AG09309 (cell line): ENCODE data around the gene FASN.
A peak's percentile ranks its signal among the peaks of the same experiment; 100 is the strongest.

Experiments used
- DNase-seq: peaks from one replicate; pipeline ENCODE4 v3.0.0-alpha.2; 2010; ENCODE audit warnings: low read depth
- H3K4me3 ChIP-seq: 2 replicates; pipeline ENCODE4 v1.5.1; 2011; ENCODE audit warnings: mild to moderate bottlenecking, low read depth, low read length, moderate library complexity; ENCODE audit not compliant: control insufficient read depth
- CTCF ChIP-seq: IDR thresholded peaks from 2 replicates; pipeline ENCODE4 v1.5.1; 2011; ENCODE audit warnings: mild to moderate bottlenecking, low read depth, low read length, inconsistent platforms; ENCODE audit not compliant: insufficient read depth, control insufficient read depth; ENCODE audit errors: missing control alignments

FASN gene

DNA sequence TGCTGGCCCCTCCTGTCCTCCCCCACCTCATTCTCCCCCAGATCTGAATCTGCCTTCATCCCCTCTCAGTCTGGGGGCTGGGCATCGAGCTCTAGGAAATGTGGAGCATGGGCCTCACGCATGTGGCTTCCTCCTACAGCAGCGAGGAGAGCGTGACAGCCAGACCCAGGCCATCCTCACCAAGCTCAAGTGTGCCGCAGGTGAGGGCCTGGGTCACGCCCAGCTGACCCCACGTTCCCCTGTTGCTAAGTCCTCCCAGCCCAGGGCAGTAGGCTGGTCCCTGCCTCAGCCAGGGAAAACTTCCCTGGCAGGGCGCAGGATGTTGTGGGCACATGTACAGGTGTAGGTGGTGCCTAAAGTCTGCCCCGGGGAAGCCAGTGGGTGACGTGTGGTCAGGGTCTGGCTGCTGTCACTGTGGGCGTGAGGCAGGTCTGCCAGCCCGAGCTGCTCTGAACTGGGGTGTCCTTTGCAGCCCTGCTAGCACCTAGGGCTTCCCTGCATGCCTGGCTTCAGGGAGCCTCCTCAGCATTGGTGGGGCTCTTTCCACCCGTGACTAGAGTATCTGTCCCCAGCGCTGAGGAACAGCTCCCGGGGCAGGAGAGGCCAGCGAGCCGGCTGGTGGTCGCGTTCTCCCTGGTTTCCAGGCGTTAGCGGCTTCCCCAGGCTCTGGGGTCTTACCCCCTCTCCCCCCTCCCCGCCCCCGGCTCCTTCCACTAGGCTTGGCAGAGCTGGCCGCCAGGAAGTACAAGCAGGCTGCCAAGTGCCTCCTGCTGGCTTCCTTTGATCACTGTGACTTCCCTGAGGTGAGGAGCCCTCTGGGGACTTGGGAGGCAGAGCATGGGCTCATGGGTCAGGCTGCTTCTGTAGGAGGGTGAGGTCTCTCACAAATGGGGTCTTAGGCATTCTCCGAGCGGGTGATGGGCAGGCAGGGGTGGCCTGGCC is 42.7 kb downstream of the FASN start:
- no peak for DNase-seq
- H3K4me3 ChIP-seq, result no peak overlapping the region
- no peak for TF ChIP-seq CTCF

- no peak for TF ChIP-seq CTCF
Observed at GRCh38 chr17:82054351-82055022, 43.5 kb downstream of the FASN start.

DNA sequence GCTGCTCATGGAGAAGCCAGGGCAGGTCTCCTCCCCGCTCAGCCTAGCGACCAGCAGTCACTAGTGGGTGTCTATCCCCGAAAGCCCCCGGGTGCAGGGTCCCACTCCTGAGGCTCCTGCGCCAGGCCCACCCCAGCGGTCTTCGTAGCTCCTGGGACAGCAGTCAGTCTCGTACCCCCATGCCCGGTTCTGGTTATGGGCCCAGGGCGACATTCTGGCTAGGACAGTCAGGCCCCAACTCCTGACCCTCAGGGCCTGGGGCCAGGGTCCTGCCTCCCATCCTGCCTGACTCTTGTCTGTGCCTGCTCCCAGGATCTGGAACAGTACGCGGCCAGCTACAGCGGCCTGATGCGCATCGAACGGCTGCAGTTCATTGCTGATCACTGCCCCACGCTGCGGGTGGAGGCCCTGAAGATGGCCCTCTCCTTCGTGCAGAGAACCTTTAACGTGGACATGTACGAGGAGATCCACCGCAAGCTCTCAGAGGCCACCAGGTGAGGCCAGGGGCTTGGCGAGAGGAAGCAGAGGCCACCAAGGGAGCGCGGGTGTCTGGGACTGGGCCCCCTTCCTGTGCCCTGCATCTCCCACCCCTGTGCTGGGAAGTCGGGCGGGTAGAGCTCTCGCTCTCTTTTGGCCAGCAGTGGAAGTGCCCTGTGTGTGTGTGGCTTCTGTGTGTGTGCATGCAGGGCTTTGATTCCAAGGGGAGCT is 44.3 kb downstream of the FASN start:
- no peak overlapping the region for H3K4me3 ChIP-seq
- no peak for DNase-seq
- no peak for TF ChIP-seq CTCF

More at GRCh38 chr17:82054351-82055022, 43.5 kb downstream of the FASN start:
- no peak overlapping the region for H3K4me3 ChIP-seq
- no peak for DNase-seq

DNA sequence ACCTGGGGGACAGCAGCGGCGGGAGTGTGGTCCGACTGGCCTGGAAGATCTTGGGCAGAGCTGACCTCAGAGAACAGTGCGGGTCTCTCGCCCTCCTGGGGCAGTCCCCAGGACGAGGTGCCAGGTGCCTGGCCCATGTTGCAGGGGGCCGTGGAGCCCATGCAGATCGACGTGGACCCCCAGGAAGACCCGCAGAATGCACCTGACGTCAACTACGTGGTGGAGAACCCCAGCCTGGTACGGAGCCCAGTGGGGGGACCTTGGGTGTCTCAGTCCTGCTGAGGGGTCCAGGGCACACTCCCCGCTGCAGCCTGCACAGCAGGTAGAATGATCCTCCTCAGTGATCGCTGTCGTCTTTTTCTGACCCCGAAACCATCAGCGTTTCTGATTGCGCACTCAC is 44.9 kb downstream of the FASN start:
- peak overlapping the region; percentile 74 for H3K4me3 ChIP-seq
- no peak for DNase-seq
- no peak for TF ChIP-seq CTCF

GRCh38 chr17:82052638-82053059 is 45.4 kb downstream of the FASN start:
- H3K4me3 ChIP-seq, result peak overlapping the region; percentile 74
- TF ChIP-seq CTCF, result no peak
- no peak for DNase-seq
